Tibial nerve (tissue), 4 donors: Measurements from ENCODE around the gene ACKR2. TPM values are rescaled to one million over a fixed set of nuclear protein-coding genes. Genes with fewer than 3 reads are reported as not detected.
A peak's percentile ranks its signal among the peaks of the same experiment; 100 is the strongest.

Source experiments
- DNase-seq, 2 donors: peaks; one replicate each; pipeline ENCODE4 v3.0.0-alpha.2; 2019; ENCODE audit warnings: low spot score in 2 of 2
- H3K27ac ChIP-seq, 4 donors: fragments of 200-600 bp; sonication (generic) in 3 of 4; one replicate each; pipeline ENCODE4 v1.5.1; 2017 to 2019; ENCODE audit warnings: mild to moderate bottlenecking in 1 of 4
- H3K27me3 ChIP-seq, 2 donors: fragments of 200-600 bp; sonication (generic) in 1 of 2; one replicate each; pipeline versions ENCODE4 v1.5.1 to v1.6.0; 2017 to 2019
- H3K36me3 ChIP-seq, 3 donors: fragments of 200-600 bp; sonication (generic); one replicate each; pipeline ENCODE4 v1.5.1; 2018 to 2019
- H3K4me1 ChIP-seq, 4 donors: fragments of 200-600 bp; sonication (generic) in 3 of 4; one replicate each; pipeline ENCODE4 v1.5.1; 2017 to 2019
- H3K4me3 ChIP-seq, 4 donors: fragments of 200-600 bp; sonication (generic) in 3 of 4; one replicate each; pipeline ENCODE4 v1.5.1; 2017 to 2019; ENCODE audit warnings: mild to moderate bottlenecking in 1 of 4, moderate library complexity in 1 of 4
- H3K9me3 ChIP-seq, 4 donors: fragments of 200-600 bp; sonication (generic) in 3 of 4; one replicate each; pipeline ENCODE4 v1.5.1; 2017 to 2019
- CTCF ChIP-seq, 5 experiments: fragments of 200-600 bp in 3 of 5; fragments of 450-650 bp in 2 of 5; sonication (generic) in 3 of 5; IDR thresholded peaks; one replicate each; pipeline ENCODE4 v1.5.1; 2016 to 2019; ENCODE audit warnings: antibody characterized with exemption in 5 of 5, mild to moderate bottlenecking in 3 of 5, moderate library complexity in 2 of 5
- EP300 ChIP-seq, 2 donors: sonication (generic); formaldehyde crosslinking; IDR thresholded peaks; one replicate each; pipeline ENCODE4 v1.6.1; 2017; ENCODE audit warnings: antibody characterized with exemption in 2 of 2, mild to moderate bottlenecking in 1 of 2
- POLR2A ChIP-seq, 2 donors: fragments of 450-650 bp; IDR thresholded peaks; one replicate each; pipeline ENCODE4 v1.6.1; 2017; ENCODE audit warnings: antibody characterized with exemption in 2 of 2, mild to moderate bottlenecking in 2 of 2, moderate library complexity in 2 of 2
- WGBS, 2 donors: methylation state at CpG; one replicate each; pipeline ENCODE4 v1.1.5; 2018; 5-methylcytosine and 5-hydroxymethylcytosine counted together
- total RNA-seq, 4 donors: library from RNA; depleted of rRNA; stranded (reverse); fragments of >200 nt; gene quantifications; one replicate each; pipeline ENCODE4 v1.1.0, GENCODE V29; 2016

The ACKR2 gene
- total RNA-seq, 4 donors from 2014 or later: 25.2 to 59.0 (median 38.6) TPM

DNA sequence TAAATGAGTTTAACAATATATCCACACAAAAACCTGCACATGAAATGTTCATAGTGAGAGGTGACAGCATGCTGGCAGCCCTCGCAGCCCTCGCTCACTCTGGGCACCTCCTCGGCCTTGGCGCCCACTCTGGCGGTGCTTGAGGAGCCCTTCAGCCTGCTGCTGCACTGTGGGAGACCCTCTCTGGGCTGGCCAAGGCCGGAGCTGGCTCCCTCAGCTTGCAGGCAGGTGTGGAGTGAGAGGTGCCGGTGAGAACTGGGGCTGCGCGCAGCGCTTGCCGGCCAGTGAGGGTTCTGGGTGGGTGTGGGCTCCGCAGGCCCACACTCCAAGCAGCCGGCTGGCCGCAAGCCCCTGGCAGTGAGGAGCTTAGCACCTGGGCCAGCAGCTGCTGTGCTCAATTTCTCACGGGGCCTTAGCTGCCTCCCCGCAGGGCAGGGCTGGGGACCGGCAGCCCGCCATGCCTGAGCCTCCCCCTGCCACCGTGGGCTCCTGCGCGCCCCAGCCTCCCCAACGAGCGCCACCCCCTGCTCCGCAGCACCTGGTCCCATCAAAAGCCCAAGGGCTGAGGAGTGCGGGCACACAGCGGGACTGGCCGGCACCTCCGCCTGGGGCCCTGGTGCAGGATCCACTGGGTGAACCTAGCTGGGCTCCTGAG is 39.6 kb upstream of the ACKR2 start:
- Histone ChIP-seq H3K27ac (no peak overlapping the region), H3K27me3 (no peaks in the 10 kb centered on the region), H3K4me3 (no peak overlapping the region), H3K36me3 (no peaks in the 10 kb centered on the region), H3K9me3 (peaks cover 0 to 3% (median 0%) of the 10 kb centered on the region in 4 donors), H3K4me1 (peaks cover 0 to 13% (median 4%) of the 10 kb centered on the region in 4 donors)
- TF ChIP-seq CTCF (IDR thresholded peaks at IDR 0.05): no peak
- TF ChIP-seq POLR2A (IDR thresholded peaks at IDR 0.05): no peak
- no peak for TF ChIP-seq EP300 (IDR thresholded peaks at IDR 0.05)
- DNase-seq: no peak
- 85 to 96% methylated on average over 9 to 16 of the region's 28 CpGs for WGBS, 2 donors

DNA sequence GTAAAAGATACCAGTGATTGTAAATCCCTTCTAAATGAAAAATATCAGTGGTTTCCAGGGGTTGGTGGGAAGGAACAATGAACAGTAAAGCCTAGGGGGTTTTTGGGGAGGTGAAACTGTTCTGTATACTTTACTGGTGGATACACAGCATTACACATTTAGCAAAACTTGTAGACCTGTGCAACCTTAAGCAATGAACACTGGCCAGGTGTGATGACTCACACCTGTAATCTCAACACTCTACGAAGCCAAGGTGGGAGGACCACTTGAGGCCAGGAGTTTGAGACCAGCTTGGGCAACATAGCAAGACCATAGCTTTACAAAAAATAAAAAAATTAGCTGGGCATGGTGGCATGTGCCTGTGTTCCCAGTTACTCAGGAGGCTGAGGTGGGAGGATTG is 38.0 kb upstream of the ACKR2 start:
- TF ChIP-seq EP300 (IDR thresholded peaks at IDR 0.05) (no peak), POLR2A (IDR thresholded peaks at IDR 0.05) (no peak)
- H3K27me3 ChIP-seq: no peaks in the 10 kb centered on the region
- peaks cover 0 to 13% (median 4%) of the 10 kb centered on the region in 4 donors for H3K4me1 ChIP-seq
- 80 to 96% methylated on average over 1 of the region's 1 CpG for WGBS, 2 donors
- no peak overlapping the region for H3K4me3 ChIP-seq
- no peak overlapping the region for H3K27ac ChIP-seq
- peaks cover 0 to 3% (median 0%) of the 10 kb centered on the region in 4 donors for H3K9me3 ChIP-seq
- H3K36me3 ChIP-seq: no peaks in the 10 kb centered on the region
- DNase-seq: no peak

- Histone ChIP-seq H3K4me1 (peaks cover 0 to 16% (median 4%) of the 10 kb centered on the region in 4 donors), H3K4me3 (peak within 1 kb of the TSS; percentile 30 to 60 (median 50)), H3K9me3 (peaks cover 0 to 3% (median 0%) of the 10 kb centered on the region in 4 donors), H3K36me3 (no peaks in the 10 kb centered on the region), H3K27me3 (no peaks in the 10 kb centered on the region), H3K27ac (peak within 1 kb of the TSS in 3 of 4 donors; percentile 55 to 84 (median 69))
- DNase-seq: peak; percentile 88 to 95
- 2 to 4% methylated on average over 44 to 57 of the region's 63 CpGs for WGBS, 2 donors
- TF ChIP-seq POLR2A (IDR thresholded peaks at IDR 0.05) (peak in 1 of 2 donors; percentile 45), EP300 (IDR thresholded peaks at IDR 0.05) (peak; percentile 61 to 87), CTCF (IDR thresholded peaks at IDR 0.05) (peak in 1 of 5 experiments; percentile 31)
Observed at GRCh38 chr3:42772670-42773408, 36.4 kb upstream of the ACKR2 start, which contains the start of gene CCDC13. TSS of gene CCDC13 (minus strand) at chr3:42773253. CDS start at chr3:42758345, 14,908 bp downstream.

- no peak for DNase-seq
- TF ChIP-seq CTCF (IDR thresholded peaks at IDR 0.05) (no peak), POLR2A (IDR thresholded peaks at IDR 0.05) (no peak), EP300 (IDR thresholded peaks at IDR 0.05) (no peak)
- peaks cover 0 to 21% (median 4%) of the 10 kb centered on the region in 4 donors for H3K4me1 ChIP-seq
- WGBS, 2 donors: 6 to 8% methylated on average over 6 of the region's 6 CpGs
- peaks cover 0 to 3% (median 0%) of the 10 kb centered on the region in 4 donors for H3K9me3 ChIP-seq
- H3K4me3 ChIP-seq: peak overlapping the region; percentile 30 to 60 (median 50)
- H3K36me3 ChIP-seq: no peaks in the 10 kb centered on the region
- H3K27me3 ChIP-seq: no peaks in the 10 kb centered on the region
- H3K27ac ChIP-seq: peak overlapping the region in 3 of 4 donors; percentile 55 to 84 (median 69)
Observed at GRCh38 chr3:42773409-42773751, 35.9 kb upstream of the ACKR2 start.

- DNase-seq: peak in 1 of 2 donors; percentile 60
- Histone ChIP-seq H3K27me3 (no peaks in the 10 kb centered on the region), H3K36me3 (peaks cover 0 to 14% (median 0%) of the 10 kb centered on the region in 3 donors), H3K9me3 (no peaks in the 10 kb centered on the region), H3K4me1 (peaks cover 0 to 28% (median 0%) of the 10 kb centered on the region in 4 donors), H3K4me3 (no peak overlapping the region), H3K27ac (peak overlapping the region; percentile 45 to 84 (median 72))
- WGBS, 2 donors: 51 to 63% methylated on average over 2 of the region's 2 CpGs
- TF ChIP-seq EP300 (IDR thresholded peaks at IDR 0.05) (peak; percentile 25 to 77), POLR2A (IDR thresholded peaks at IDR 0.05) (no peak), CTCF (IDR thresholded peaks at IDR 0.05) (no peak)
Observed at GRCh38 chr3:42778644-42779043, 30.6 kb upstream of the ACKR2 start.
